Lower leg skin (tissue), 4 donors: ENCODE measurements around the gene PNKP. TPM values are rescaled to one million over a fixed set of nuclear protein-coding genes. Genes with fewer than 3 reads are reported as not detected.
A peak's percentile ranks its signal among the peaks of the same experiment; 100 is the strongest.

Source experiments
- DNase-seq, 2 donors: peaks; one replicate each; pipeline ENCODE4 v3.0.0-alpha.2; 2019; ENCODE audit warnings: low spot score in 2 of 2
- H3K4me3 ChIP-seq: fragments of 200-600 bp; sonication (generic); 2 replicates; pipeline ENCODE4 v1.5.1; 2017; ENCODE audit warnings: mild to moderate bottlenecking, low read depth; ENCODE audit not compliant: poor library complexity, severe bottlenecking
- CTCF ChIP-seq, 3 donors: fragments of 450-650 bp; IDR thresholded peaks; one replicate each; pipeline ENCODE4 v1.5.1; 2016; ENCODE audit warnings: antibody characterized with exemption in 3 of 3, mild to moderate bottlenecking in 3 of 3, moderate library complexity in 2 of 3
- POLR2A ChIP-seq, 2 donors: fragments of 450-650 bp; IDR thresholded peaks; one replicate each; pipeline ENCODE4 v1.6.1; 2016 to 2017; ENCODE audit warnings: antibody characterized with exemption in 2 of 2, mild to moderate bottlenecking in 1 of 2, moderate library complexity in 1 of 2
- WGBS, 2 donors: methylation state at CpG; one replicate each; pipeline ENCODE4 v1.1.5; 2018; 5-methylcytosine and 5-hydroxymethylcytosine counted together
- intact Hi-C: fragments of 100-400 bp; cut with DNase I; formaldehyde crosslinking; loops from one replicate; pipeline ENCODE4 v1.15.0; 2023; ENCODE audit warnings: low total_unique reads
- total RNA-seq, 4 donors: library from RNA; depleted of rRNA; stranded (reverse); fragments of >200 nt; gene quantifications; one replicate each; pipeline ENCODE4 v1.1.0, GENCODE V29; 2016

Gene PNKP
- total RNA-seq, 4 donors from 2014 or later = 29.3 to 49.7 (median 35.1) TPM

- H3K4me3 ChIP-seq = peak overlapping the region; percentile 76
- WGBS, 2 donors = 28 to 30% methylated on average over 16 of the region's 16 CpGs
- TF ChIP-seq CTCF (IDR thresholded peaks at IDR 0.05) (no peak), POLR2A (IDR thresholded peaks at IDR 0.05) (no peak)
- peak in 1 of 2 donors; percentile 86 for DNase-seq
- intact Hi-C loops = no loop called here
Observed at GRCh38 chr19:49818649-49819370, 48.6 kb downstream of the PNKP start.

- TF ChIP-seq POLR2A (IDR thresholded peaks at IDR 0.05) = peak in 1 of 2 donors; percentile 31
- TF ChIP-seq CTCF (IDR thresholded peaks at IDR 0.05) = no peak
- peak; percentile 79 to 96 for DNase-seq
- H3K4me3 ChIP-seq = peak within 1 kb of the TSS; percentile 76
- intact Hi-C loops = no loop called here
- WGBS, 2 donors = 0% methylated on average over 54 to 55 of the region's 57 CpGs
Observed at GRCh38 chr19:49817964-49818648, 49.3 kb downstream of the PNKP start, which contains the start of gene MED25. Gene MED25 (plus strand): TSS chr19:49818289. CDS start chr19:49818342, 53 bp downstream.

- no peak overlapping the region for H3K4me3 ChIP-seq
- intact Hi-C loops = no loop called here
- DNase-seq = no peak
- no peak for TF ChIP-seq CTCF (IDR thresholded peaks at IDR 0.05)
- 79 to 80% methylated on average over 14 of the region's 14 CpGs for WGBS, 2 donors
Observed at GRCh38 chr19:49816590-49816989, 50.8 kb downstream of the PNKP start.

- WGBS, 2 donors = 72 to 87% methylated on average over 1 of the region's 1 CpG
- intact Hi-C loops = no loop called here
- H3K4me3 ChIP-seq = no peak overlapping the region
- TF ChIP-seq POLR2A (IDR thresholded peaks at IDR 0.05) (no peak), CTCF (IDR thresholded peaks at IDR 0.05) (no peak)
- DNase-seq = no peak
Observed at GRCh38 chr19:49814010-49814409, 53.4 kb downstream of the PNKP start.

GRCh38 chr19:49812997-49813861, 54.1 kb downstream of the PNKP start, which contains the start of gene FUZ:
Gene FUZ (minus strand): TSS chr19:49813292. CDS start chr19:49813106, 186 bp downstream.
- H3K4me3 ChIP-seq = peak within 1 kb of the TSS; percentile 44
- WGBS, 2 donors = 1% methylated on average over 45 of the region's 45 CpGs
- TF ChIP-seq CTCF (IDR thresholded peaks at IDR 0.05) = peak in 1 of 3 donors; percentile 22
- TF ChIP-seq POLR2A (IDR thresholded peaks at IDR 0.05) = no peak
- peak; percentile 98 to 99 for DNase-seq
- intact Hi-C loops = no loop called here
